GM18519 (cell line): Measurements from ENCODE around the gene CWC15.
A peak's percentile ranks its signal among the peaks of the same experiment; 100 is the strongest.
"Not testable (repeated sequence)": the region's sequence is repeated elsewhere in the genome, so short reads cannot be mapped to it uniquely, and the experiment has no call there.

Source experiments
- ATAC-seq: cut with Tn5 transposase; IDR thresholded peaks from one replicate; pipeline ENCODE4 v1.9.1; 2021; ENCODE audit warnings: mild to moderate bottlenecking, moderate library complexity; ENCODE audit not compliant: unreplicated experiment, low FRiP score

Gene CWC15

DNA sequence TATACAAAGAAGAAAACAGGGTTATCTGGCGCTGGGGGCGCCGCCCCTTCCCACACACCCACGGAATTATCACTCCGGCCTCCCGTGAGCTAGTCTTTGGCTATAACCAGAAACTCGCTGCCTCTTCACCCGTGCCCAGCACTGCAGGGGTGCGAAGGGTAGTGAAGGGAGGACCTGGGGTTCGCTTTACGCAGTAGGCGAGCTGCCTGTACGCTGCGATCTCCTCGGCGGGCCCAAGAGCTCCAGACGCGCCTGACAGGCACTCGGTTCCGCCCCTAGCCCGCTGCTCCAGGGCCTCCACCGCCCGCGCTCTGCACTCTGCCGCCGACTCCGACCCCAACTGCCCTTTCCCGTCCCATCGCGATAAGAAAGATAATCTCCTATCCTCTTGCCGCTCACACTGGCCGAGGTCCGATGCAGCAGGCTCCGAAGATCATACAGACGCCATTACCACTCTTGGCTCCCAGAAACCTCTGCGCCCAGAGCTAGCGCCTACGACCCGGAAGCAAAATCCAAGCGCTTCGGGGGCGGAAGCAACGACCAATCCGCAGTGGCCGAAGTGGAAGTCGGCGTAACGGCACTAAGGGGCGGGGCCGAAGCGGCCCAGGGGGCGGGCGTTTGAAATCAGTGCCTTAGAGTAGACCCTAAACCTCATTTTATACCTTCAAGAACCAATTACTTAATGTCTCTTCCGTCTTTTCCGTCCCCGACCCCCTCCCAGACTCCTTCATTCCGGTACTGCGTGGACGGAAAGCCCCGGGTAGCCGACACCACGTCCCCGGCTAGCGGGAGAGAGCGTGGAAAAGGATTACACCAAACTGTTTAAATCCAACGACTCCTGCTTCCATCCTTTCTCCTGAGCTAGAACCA, at the start of gene CWC15, which contains the start of gene KDM4D:
CWC15 (minus strand) TSS at position 458 of the 870 bp plus-strand sequence. CDS start 1,371 bp downstream, outside the sequence.
KDM4D (plus strand) TSS at position 611 of the 870 bp plus-strand sequence. CDS start 23,664 bp downstream, outside the sequence.
- peak; percentile 100 for ATAC-seq

- not testable (repeated sequence) for ATAC-seq
Observed at GRCh38 chr11:95021468-95021867, 48.1 kb upstream of the CWC15 start.

DNA sequence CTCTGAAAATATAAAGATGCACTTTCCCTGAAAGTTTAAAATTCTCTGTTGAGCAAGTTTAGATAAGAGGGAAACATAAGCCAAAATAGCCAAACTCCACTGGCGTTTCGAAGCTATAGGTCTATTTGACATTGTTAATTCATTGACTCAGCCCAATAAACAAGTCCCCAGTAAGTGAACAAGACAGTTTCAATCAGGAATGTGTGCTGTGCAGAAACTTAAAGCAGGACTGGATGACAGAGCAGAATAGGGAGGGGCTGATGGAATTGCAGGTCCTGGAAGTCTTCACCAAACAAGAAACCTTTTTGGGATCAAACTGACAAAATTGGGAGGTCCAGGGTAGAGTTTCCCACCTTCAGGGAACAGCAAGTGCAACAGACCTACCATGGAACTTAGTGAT, 42.8 kb upstream of the CWC15 start:
- ATAC-seq, result no peak

DNA sequence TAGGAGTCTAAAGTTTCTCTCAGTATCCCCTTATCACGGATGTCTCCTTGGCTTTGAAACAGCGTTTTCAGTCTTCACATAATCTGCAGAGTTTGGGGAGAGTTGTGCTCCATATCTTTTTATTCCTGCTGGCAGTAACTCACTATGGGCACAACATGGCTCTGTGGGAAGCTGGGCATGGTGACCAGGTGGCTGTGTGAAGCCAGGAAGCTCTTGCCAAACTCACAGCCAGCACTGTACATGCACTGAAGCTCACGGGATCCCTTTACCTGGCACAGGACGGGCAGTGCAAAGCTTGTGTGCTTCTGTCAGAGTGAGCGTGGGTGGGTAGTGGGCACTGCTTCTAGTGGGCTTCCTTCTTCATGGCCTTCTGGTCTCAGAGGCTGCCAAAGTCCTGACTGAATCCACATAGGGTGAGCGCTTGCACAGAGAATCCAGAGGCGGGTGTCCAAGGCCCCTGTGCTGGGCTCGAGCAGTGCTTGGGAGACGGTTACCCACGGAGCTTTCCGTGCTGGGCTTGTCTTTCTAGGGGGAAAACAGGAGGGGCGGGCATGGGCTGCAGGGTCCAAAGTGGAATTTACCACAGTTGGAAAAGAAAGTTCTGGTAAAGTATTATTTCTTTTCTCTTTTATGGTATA, 40.9 kb upstream of the CWC15 start:
- ATAC-seq, result no peak

- no peak for ATAC-seq
Observed at GRCh38 chr11:95011376-95011775, 38.0 kb upstream of the CWC15 start.

GRCh38 chr11:95005642-95006041, 32.3 kb upstream of the CWC15 start:
- ATAC-seq, result no peak

DNA sequence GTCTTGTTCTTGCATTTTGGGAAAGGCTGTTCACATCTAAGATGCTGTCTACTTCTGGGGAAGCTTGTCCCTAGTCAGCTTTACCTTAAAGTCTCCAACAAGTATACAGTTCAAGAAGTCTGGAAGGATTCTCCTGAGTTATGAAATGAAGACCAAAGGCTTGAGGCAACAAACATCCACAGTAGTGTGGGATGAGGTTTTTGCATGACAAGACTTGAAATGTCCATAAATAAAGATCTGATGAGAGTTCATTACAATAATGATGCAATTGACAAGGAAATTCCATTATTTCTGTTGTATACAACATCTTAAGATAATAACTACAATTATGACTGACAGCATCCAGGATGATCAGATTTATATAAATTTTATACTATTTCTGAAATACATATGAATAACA, 30.4 kb upstream of the CWC15 start:
- ATAC-seq, result no peak

DNA sequence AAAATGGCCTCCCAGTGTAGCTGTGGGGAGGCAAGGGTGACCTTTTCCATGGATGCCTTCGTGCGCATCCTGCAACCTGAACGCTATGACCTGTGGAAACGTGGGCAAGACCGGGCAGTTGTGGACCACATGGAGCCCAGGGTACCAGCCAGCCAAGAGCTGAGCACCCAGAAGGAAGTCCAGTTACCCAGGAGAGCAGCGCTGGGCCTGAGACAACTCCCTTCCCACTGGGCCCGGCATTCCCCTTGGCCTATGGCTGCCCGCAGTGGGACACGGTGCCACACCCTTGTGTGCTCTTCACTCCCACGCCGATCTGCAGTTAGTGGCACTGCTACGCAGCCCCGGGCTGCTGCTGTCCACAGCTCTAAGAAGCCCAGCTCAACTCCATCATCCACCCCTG, 24.9 kb upstream of the CWC15 start:
- no peak for ATAC-seq

GRCh38 chr11:94997437-94997836, 24.1 kb upstream of the CWC15 start:
- ATAC-seq, result no peak

DNA sequence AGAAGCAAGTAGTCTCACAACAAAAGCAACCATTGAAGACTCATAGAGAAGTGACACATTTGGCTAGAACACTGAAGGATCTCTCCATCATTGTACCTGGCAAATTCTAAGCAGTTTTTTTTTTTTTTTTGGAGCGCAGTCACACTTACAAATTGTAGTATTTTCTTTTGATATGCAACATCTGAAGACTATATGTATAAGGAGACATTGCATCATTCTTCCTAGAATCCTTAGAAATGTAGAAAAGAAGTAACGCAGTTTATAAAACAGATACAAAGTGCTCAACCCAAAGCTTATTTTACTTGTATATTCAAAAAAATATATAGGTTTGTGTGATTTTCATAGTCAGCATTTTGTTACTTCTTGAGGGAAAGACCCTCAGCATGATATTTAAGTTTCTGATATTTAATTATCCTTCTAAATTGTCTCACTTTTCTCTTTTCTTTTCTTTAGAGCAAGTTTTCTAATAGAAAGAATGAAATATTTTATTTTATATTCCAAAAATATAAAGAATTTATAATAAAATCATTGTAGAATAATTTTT, 20.1 kb upstream of the CWC15 start:
- no peak for ATAC-seq

- no peak for ATAC-seq
Observed at GRCh38 chr11:94988748-94989147, 15.4 kb upstream of the CWC15 start.

DNA sequence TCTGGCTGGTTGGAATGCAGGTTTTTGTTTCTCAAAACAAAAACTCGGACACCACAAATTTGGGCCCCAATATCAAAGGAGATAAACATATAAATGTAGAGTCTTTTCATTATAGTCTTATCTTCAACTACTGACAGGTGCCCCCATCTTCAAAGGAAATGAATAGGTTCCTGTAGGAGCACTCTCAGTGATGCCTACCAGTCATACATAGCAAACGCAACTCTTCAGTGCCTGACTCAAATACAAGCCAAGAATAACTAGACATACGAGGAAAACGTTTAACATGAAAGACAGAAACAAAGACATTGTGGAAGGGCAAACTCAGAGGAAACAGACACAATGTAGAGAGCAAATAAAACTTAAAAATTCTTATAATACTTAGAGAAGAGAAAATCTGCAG, 14.0 kb upstream of the CWC15 start:
- ATAC-seq, result no peak

DNA sequence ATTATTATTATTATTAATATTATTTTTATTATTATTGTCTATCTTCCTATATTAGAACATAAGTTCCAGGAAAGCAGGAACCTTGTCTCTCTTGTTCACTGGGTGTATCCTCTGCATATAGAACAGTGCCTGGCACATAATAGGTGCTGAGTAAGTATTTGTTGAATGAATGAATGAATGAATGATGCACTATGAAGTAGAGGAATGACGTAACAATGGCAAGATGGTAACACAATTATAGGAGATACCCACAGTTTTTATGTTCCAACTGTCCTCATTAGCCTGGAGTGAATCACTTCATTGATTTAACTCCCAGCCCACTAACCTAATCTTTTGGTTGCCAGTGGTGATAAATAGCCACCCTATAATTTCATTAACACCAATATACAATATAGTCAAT, 2.2 kb upstream of the CWC15 start:
- no peak for ATAC-seq

DNA sequence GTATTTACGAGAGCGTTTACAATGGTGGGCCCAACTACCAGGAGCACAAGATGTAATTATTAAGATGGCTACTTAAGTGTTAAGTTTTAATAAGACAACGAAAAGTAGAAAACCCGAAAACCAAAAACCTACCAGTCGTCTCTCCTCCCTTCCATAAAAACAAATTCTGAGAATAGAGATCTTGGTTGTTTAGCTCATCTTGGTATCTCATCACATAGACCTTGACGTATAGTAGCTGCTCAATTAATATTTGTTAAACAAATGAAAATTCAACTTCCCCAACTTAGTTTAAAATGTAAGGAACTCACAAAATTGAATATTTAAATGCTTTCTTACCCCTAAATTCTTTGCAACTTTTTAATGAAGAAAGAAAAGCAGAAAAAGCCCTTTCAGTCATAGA, 822 bp upstream of the CWC15 start:
- ATAC-seq, result no peak

GRCh38 chr11:94972700-94973098, 657 bp downstream of the CWC15 start:
- no peak for ATAC-seq

- ATAC-seq, result no peak
Observed at GRCh38 chr11:94968334-94968958, 4.9 kb downstream of the CWC15 start.

DNA sequence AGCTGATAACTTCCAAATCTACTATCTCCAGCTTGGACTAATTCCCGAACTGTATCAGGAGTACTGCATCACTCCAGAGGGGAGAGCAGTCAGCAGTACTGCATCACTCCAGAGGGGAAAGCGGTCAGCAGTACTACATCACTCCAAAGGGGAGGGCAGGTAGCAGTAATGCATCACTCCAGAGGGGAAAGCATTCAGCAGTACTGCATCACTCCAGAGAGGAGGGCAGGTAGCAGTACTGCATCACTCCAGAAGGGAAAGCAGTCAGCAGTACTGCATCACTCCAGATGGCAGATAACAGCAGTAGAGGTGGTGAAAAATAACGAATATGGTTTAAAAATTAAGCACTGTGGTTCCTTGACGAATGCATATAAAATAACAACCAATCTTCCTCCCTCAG, 8.4 kb downstream of the CWC15 start:
- no peak for ATAC-seq

GRCh38 chr11:94961255-94961654, 12.1 kb downstream of the CWC15 start:
- no peak for ATAC-seq

DNA sequence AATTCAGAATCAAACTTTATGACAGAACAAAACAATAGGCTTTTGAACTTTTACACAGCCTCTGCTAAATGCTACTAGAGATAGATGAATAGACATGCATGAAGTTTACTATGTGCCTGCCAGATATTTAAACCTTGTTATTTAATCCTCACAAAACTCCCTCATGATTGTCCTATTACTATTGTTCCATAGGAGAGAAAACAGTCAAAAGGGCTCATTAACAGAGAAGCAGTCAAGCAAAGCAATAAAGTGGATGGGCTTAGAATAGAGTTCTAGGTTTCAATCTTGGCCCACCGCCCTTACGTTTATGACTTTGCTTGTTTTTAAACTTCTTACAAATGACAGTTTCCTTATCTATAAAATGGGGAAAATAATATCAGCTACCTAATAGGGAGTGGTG, 12.9 kb downstream of the CWC15 start:
- ATAC-seq, result no peak

- ATAC-seq, result no peak
Observed at GRCh38 chr11:94959179-94959578, 14.2 kb downstream of the CWC15 start.

- ATAC-seq, result no peak
Observed at GRCh38 chr11:94958121-94958696, 15.1 kb downstream of the CWC15 start.
